Mesenchymal stem cell (in vitro differentiated cells and primary cell): ENCODE data around the gene MTTP.
A peak's percentile ranks its signal among the peaks of the same experiment; 100 is the strongest.

Source experiments
- DNase-seq: peaks from one replicate; pipeline ENCODE4 v3.0.0-alpha.2; 2013
- H2AFZ ChIP-seq: one replicate; pipeline ENCODE4 v1.6.1; 2013; ENCODE audit warnings: low read depth, mild to moderate bottlenecking, control low read depth, inconsistent platforms, low read length, moderate library complexity
- H2AK5ac ChIP-seq: 2 replicates; pipeline ENCODE4 v1.6.1; 2013; ENCODE audit warnings: low read length, moderate library complexity, mild to moderate bottlenecking, inconsistent platforms; ENCODE audit not compliant: severe bottlenecking
- H2BK120ac ChIP-seq: one replicate; pipeline ENCODE4 v1.6.1; 2013; ENCODE audit warnings: low read depth, mild to moderate bottlenecking, inconsistent platforms, low read length, moderate library complexity
- H2BK12ac ChIP-seq, 2 experiments: one replicate each; pipeline ENCODE4 v1.6.1; 2013; ENCODE audit warnings: inconsistent platforms in 2 of 2, low read length in 2 of 2, mild to moderate bottlenecking in 2 of 2, moderate library complexity in 2 of 2, control low read depth in 1 of 2
- H2BK15ac ChIP-seq: one replicate; pipeline ENCODE4 v1.6.1; 2013; ENCODE audit warnings: mild to moderate bottlenecking, low read depth, inconsistent platforms; ENCODE audit not compliant: poor library complexity, severe bottlenecking
- H2BK5ac ChIP-seq: 2 replicates; pipeline ENCODE4 v1.6.1; 2013; ENCODE audit warnings: low read depth, mild to moderate bottlenecking, low read length, control low read depth, inconsistent platforms; ENCODE audit not compliant: poor library complexity, severe bottlenecking
- H3K14ac ChIP-seq, 2 experiments: one replicate each; pipeline ENCODE4 v1.6.1; 2013; ENCODE audit warnings: inconsistent platforms in 2 of 2, low read length in 2 of 2, control low read depth in 1 of 2, mild to moderate bottlenecking in 1 of 2, moderate library complexity in 1 of 2
- H3K18ac ChIP-seq, 2 experiments: one replicate each; pipeline ENCODE4 v1.6.1; 2013; ENCODE audit warnings: inconsistent platforms in 2 of 2, low read length in 2 of 2, control low read depth in 1 of 2, low read depth in 1 of 2, mild to moderate bottlenecking in 1 of 2
- H3K23ac ChIP-seq, 2 experiments: one replicate each; pipeline ENCODE4 v1.6.1; 2013; ENCODE audit warnings: inconsistent platforms in 2 of 2, low read length in 2 of 2, mild to moderate bottlenecking in 2 of 2, moderate library complexity in 2 of 2, control low read depth in 1 of 2
- H3K27ac ChIP-seq: 2 replicates; pipeline ENCODE4 v1.5.1; 2013; ENCODE audit warnings: mild to moderate bottlenecking, moderate library complexity, low read length, control low read depth, inconsistent platforms; ENCODE audit not compliant: poor library complexity, severe bottlenecking
- H3K27me3 ChIP-seq, 2 experiments: 2 replicates each; pipeline versions ENCODE4 v1.6.1 to v1.7.0; 2013; ENCODE audit warnings: low read length in 2 of 2, mild to moderate bottlenecking in 2 of 2, moderate library complexity in 2 of 2, control low read depth in 1 of 2, inconsistent platforms in 1 of 2; ENCODE audit not compliant: control insufficient read depth in 1 of 2, insufficient read depth in 1 of 2
- H3K36me3 ChIP-seq, 2 experiments: 2 replicates each; pipeline versions ENCODE4 v1.6.1 to v1.7.0; 2013; ENCODE audit warnings: low read length in 2 of 2, control low read depth in 1 of 2, inconsistent platforms in 1 of 2, low read depth in 1 of 2, mild to moderate bottlenecking in 1 of 2; ENCODE audit not compliant: insufficient read depth in 2 of 2, control insufficient read depth in 1 of 2
- H3K4ac ChIP-seq, 2 experiments: one replicate each; pipeline ENCODE4 v1.6.1; 2013; ENCODE audit warnings: inconsistent platforms in 2 of 2, low read length in 2 of 2, mild to moderate bottlenecking in 2 of 2, moderate library complexity in 2 of 2, control low read depth in 1 of 2, low read depth in 1 of 2
- H3K4me1 ChIP-seq: 2 replicates; pipeline ENCODE4 v1.6.1; 2013; ENCODE audit warnings: low read depth, low read length, control low read depth; ENCODE audit not compliant: control insufficient read depth, insufficient read depth
- H3K4me2 ChIP-seq: 2 replicates; pipeline ENCODE4 v1.6.1; 2013; ENCODE audit warnings: low read length, mild to moderate bottlenecking, inconsistent platforms; ENCODE audit not compliant: poor library complexity, severe bottlenecking
- H3K4me3 ChIP-seq, 2 experiments: 2 replicates each; pipeline versions ENCODE4 v1.5.1 to v1.7.0; 2013; ENCODE audit warnings: low read length in 2 of 2, mild to moderate bottlenecking in 2 of 2, control low read depth in 1 of 2, low read depth in 1 of 2; ENCODE audit not compliant: insufficient read depth in 1 of 2
- H3K79me1 ChIP-seq: replicated peaks from 2 replicates; pipeline ENCODE4 v1.6.1; 2013; ENCODE audit warnings: mild to moderate bottlenecking, control low read depth, low read length, inconsistent platforms; ENCODE audit not compliant: poor library complexity, severe bottlenecking
- H3K9ac ChIP-seq: 2 replicates; pipeline ENCODE4 v1.7.0; 2013; ENCODE audit warnings: mild to moderate bottlenecking, low read length, moderate library complexity
- H3K9me3 ChIP-seq: 2 replicates; pipeline ENCODE4 v1.7.0; 2013; ENCODE audit warnings: mild to moderate bottlenecking, low read length; ENCODE audit not compliant: control insufficient read depth
- H4K8ac ChIP-seq: one replicate; pipeline ENCODE4 v1.6.1; 2013; ENCODE audit warnings: inconsistent platforms, mild to moderate bottlenecking, low read length, moderate library complexity
- H4K91ac ChIP-seq: one replicate; pipeline ENCODE4 v1.6.1; 2013; ENCODE audit warnings: mild to moderate bottlenecking, low read length, inconsistent platforms
- WGBS: methylation state at CpG from one replicate; pipeline ENCODE4 v1.1.7; 2013; ENCODE audit warnings: mixed read lengths; 5-methylcytosine and 5-hydroxymethylcytosine counted together

MTTP gene

DNA sequence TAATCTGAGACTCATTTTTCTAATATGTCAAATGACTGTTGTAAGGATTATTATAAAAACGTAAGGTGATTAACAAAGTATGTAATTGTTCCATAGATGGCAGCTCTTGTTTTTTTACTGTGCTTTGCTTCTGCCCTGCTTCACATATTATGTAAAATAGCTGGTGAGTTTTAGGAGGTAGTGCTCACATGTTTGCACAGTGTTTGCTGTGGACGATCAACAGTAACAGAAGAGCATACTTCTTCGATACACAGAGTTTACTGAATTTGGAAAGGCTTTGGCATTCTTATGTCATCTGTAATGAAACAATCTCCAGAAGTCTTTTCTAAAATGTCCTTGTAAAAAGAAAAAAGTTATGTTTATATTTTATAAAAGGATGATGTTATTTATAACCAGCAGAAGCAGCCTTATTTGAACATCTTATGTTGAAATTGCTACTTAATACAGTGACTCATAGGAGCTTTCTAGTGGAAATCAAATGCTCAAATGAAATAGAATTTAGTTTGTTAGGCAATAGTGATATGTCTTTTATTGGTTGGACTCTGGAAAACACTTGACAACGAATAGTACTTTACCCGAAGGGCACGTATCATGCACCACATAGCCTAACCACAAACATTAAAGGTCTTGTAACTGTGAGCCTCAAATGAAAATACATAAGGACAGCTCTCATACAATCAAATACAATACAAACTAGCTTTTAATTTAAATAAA, 1.9 kb upstream of the MTTP start:
- H2BK12ac ChIP-seq: no peak overlapping the region
- H3K36me3 ChIP-seq: no peaks in the 10 kb centered on the region
- H2BK15ac ChIP-seq: no peak overlapping the region
- no peak overlapping the region for H3K4ac ChIP-seq
- peak; percentile 21 for DNase-seq
- H4K8ac ChIP-seq: no peak overlapping the region
- no peak overlapping the region for H2AK5ac ChIP-seq
- no peak overlapping the region for H3K9ac ChIP-seq
- H3K27ac ChIP-seq: no peak overlapping the region
- no peak overlapping the region for H2BK120ac ChIP-seq
- no peak overlapping the region for H4K91ac ChIP-seq
- no peak overlapping the region for H3K4me2 ChIP-seq
- no peak overlapping the region for H2AFZ ChIP-seq
- H2BK5ac ChIP-seq: no peak overlapping the region
- no peak overlapping the region for H3K23ac ChIP-seq
- WGBS: 95% methylated on average over 4 of the region's 6 CpGs
- H3K79me1 ChIP-seq: no peaks in the 10 kb centered on the region
- H3K27me3 ChIP-seq: no peaks in the 10 kb centered on the region
- H3K9me3 ChIP-seq: no peaks in the 10 kb centered on the region
- H3K14ac ChIP-seq: no peak overlapping the region
- no peak overlapping the region for H3K4me3 ChIP-seq
- no peak overlapping the region for H3K18ac ChIP-seq
- no peaks in the 10 kb centered on the region for H3K4me1 ChIP-seq

DNA sequence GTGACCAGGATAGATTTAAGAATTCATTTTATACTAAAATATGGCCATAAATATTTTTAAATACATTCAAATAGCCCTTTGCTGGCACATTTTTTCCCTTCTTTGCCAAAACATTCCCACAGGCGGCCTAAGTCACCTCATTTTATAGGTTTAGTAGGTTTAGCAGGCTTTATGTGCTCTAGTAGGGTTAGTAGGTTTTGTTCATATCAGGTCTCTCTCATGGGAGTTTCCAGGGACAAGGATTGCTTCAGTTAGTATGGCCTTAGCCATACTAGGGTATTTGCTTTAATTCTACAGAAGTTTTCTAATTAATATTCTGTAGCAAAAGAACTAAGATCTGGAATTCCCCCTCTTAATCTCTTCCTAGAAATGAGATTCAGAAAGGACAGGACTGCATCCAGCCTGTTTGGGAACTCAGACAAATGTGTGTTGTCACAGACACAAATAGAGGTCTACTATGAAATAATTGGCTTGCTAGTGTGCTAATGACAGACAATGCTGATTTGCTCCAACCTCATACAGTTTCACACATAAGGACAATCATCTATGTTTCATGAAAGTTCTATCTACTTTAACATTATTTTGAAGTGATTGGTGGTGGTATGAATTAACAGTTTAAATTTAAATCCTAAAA, 772 bp upstream of the MTTP start:
- Histone ChIP-seq H3K9ac (no peak overlapping the region), H3K27me3 (no peaks in the 10 kb centered on the region), H2BK120ac (no peak overlapping the region), H3K23ac (no peak overlapping the region), H3K36me3 (no peaks in the 10 kb centered on the region), H4K91ac (no peak overlapping the region), H2AK5ac (no peak overlapping the region), H2BK15ac (no peak overlapping the region), H4K8ac (no peak overlapping the region), H3K18ac (no peak overlapping the region), H3K4me3 (no peak overlapping the region), H3K4me2 (no peak overlapping the region), H2BK12ac (no peak overlapping the region), H3K9me3 (no peaks in the 10 kb centered on the region), H2BK5ac (no peak overlapping the region), H3K4ac (no peak overlapping the region), H2AFZ (no peak overlapping the region), H3K27ac (no peak overlapping the region), H3K79me1 (no peaks in the 10 kb centered on the region), H3K14ac (no peak overlapping the region), H3K4me1 (no peaks in the 10 kb centered on the region)
- no CpG with 5 or more reads among the region's 1 CpG for WGBS
- DNase-seq: no peak

DNA sequence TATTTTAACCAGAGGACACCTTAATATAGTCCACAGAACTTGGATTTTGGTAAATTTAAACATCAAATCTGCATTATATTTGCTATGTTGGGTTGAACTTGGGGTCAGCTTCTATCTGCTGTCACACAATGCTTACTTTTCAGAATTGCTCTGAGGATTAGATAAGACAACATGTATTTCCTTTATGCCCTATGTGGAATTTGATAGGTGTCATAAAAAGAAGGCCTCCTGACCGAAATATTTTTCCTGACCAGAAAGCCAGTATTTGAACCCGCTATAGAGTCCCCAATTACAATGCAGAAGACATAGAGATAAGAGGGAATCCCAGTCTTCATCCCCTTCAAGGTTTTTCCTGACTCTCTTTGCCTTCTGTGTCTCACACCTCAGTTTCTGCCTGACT, 4.1 kb downstream of the MTTP start:
- Histone ChIP-seq H3K4me2 (no peak overlapping the region), H3K4me3 (no peak overlapping the region), H2AFZ (no peak overlapping the region), H2BK5ac (no peak overlapping the region), H3K14ac (no peak overlapping the region), H3K18ac (no peak overlapping the region), H2BK12ac (no peak overlapping the region), H3K23ac (no peak overlapping the region), H3K27me3 (no peaks in the 10 kb centered on the region), H4K8ac (no peak overlapping the region), H3K4me1 (no peaks in the 10 kb centered on the region), H3K79me1 (no peaks in the 10 kb centered on the region), H3K4ac (no peak overlapping the region), H3K27ac (no peak overlapping the region), H2AK5ac (no peak overlapping the region), H3K9ac (no peak overlapping the region), H3K9me3 (no peaks in the 10 kb centered on the region), H3K36me3 (no peaks in the 10 kb centered on the region), H4K91ac (no peak overlapping the region), H2BK15ac (no peak overlapping the region), H2BK120ac (no peak overlapping the region)
- DNase-seq: no peak
- WGBS: 74% methylated on average over 2 of the region's 2 CpGs

DNA sequence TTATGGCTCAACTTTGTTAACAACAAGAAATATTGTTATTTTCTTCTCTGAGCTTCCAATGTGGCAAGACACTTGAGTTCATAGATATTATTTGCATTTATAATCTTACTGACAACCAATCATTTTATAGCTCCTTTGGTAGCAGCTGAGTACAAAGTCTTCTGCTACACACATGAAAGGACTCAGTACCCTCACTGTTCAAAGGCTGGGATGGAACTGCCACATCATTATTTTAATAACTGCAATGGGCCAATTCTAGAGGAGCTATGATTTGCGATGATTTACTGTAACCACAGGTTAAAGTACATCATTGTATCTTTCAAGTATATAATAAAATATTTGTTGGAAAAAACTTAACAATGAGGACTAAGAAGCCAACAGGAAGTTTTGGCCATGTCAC, 10.9 kb downstream of the MTTP start:
- no peak overlapping the region for H2AK5ac ChIP-seq
- no CpG with 5 or more reads among the region's 1 CpG for WGBS
- H3K18ac ChIP-seq: no peak overlapping the region
- DNase-seq: no peak
- no peak overlapping the region for H3K23ac ChIP-seq
- H3K27ac ChIP-seq: no peak overlapping the region
- H2BK15ac ChIP-seq: no peak overlapping the region
- no peaks in the 10 kb centered on the region for H3K27me3 ChIP-seq
- H4K91ac ChIP-seq: no peak overlapping the region
- no peak overlapping the region for H2BK12ac ChIP-seq
- H2AFZ ChIP-seq: no peak overlapping the region
- H3K9me3 ChIP-seq: no peaks in the 10 kb centered on the region
- H2BK120ac ChIP-seq: no peak overlapping the region
- no peak overlapping the region for H3K9ac ChIP-seq
- no peak overlapping the region for H3K4ac ChIP-seq
- no peak overlapping the region for H2BK5ac ChIP-seq
- H3K36me3 ChIP-seq: no peaks in the 10 kb centered on the region
- H3K79me1 ChIP-seq: no peaks in the 10 kb centered on the region
- no peaks in the 10 kb centered on the region for H3K4me1 ChIP-seq
- no peak overlapping the region for H3K4me2 ChIP-seq
- H4K8ac ChIP-seq: no peak overlapping the region
- no peak overlapping the region for H3K4me3 ChIP-seq
- no peak overlapping the region for H3K14ac ChIP-seq
